Ectodermal cell (in vitro differentiated cells): ENCODE measurements around the gene GNG3.
A peak's percentile ranks its signal among the peaks of the same experiment; 100 is the strongest.
"Not testable (repeated sequence)": the region's sequence is repeated elsewhere in the genome, so short reads cannot be mapped to it uniquely, and the experiment has no call there.

Experiments used
- H3K27ac ChIP-seq: 2 replicates; pipeline ENCODE4 v1.7.0; 2013; ENCODE audit warnings: mild to moderate bottlenecking, low read depth, low read length; ENCODE audit not compliant: insufficient read depth, poor library complexity, severe bottlenecking
- H3K27me3 ChIP-seq: 2 replicates; pipeline ENCODE4 v1.7.0; 2013; ENCODE audit warnings: mild to moderate bottlenecking, low read length; ENCODE audit not compliant: insufficient read depth, control insufficient read depth, poor library complexity, severe bottlenecking
- H3K36me3 ChIP-seq: one replicate; pipeline ENCODE4 v1.7.0; 2013; ENCODE audit warnings: low read length; ENCODE audit not compliant: control insufficient read depth, insufficient read depth
- H3K4me1 ChIP-seq: one replicate; pipeline ENCODE4 v1.7.0; 2013; ENCODE audit warnings: low read length; ENCODE audit not compliant: control insufficient read depth, insufficient read depth
- H3K4me3 ChIP-seq: 2 replicates; pipeline ENCODE4 v1.7.0; 2013; ENCODE audit warnings: low read depth, low read length, control low read depth; ENCODE audit not compliant: insufficient read depth
- H3K9me3 ChIP-seq: 2 replicates; pipeline ENCODE4 v1.7.0; 2013; ENCODE audit warnings: mild to moderate bottlenecking, low read length, moderate library complexity; ENCODE audit not compliant: control insufficient read depth
- WGBS, 2 experiments: methylation state at CpG; one replicate each; pipeline ENCODE4 v1.1.7; 2013; ENCODE audit warnings: missing lambda C conversion rate in 2 of 2; 5-methylcytosine and 5-hydroxymethylcytosine counted together

GNG3 gene

DNA sequence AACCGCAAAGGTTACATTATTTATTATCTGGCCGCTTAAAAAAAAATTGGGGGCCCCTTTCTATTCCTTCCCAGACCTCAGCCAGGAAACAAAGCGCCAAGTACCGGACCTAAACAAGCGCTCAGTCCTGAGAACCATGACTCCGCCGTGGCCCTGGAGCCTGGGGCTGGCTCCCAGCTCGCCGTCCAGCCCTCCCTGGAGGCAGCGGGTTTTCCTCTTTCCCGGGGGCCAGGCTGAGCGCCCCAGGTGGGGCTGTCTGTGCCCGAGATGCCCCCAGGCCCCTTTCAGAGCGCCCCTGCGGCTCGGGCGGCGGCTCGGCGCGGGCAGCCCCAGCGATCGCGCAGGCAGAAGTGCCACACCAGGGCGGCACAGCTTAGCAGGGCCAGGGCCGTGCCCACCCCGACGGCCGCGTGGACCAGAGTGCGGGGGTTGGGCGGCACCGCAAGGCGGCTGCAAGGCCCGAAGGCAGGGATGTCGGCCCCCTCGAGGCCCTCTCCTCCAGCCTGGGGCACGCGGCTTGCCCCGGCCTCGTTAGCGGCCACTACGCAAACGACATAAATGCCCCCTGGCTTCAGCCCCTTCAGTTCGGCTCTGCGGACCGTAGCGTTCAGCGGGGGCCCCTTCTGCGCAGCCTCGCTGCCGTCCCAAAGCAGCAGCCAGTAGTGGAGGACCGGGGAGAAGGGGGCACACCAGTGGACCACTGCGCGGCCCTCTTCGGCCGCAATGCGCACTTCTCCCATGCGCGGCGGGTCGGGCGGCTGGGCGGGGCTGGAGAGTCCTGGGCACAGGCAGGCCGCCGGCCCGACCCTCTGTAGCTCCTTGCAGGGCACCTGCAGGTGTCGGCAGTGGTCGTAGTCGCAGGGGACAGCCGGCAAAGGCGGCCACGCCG, 19.7 kb upstream of the GNG3 start:
- Histone ChIP-seq H3K36me3 (peaks cover 17% of the 10 kb centered on the region), H3K27ac (no peak overlapping the region), H3K9me3 (no peaks in the 10 kb centered on the region), H3K27me3 (no peaks in the 10 kb centered on the region), H3K4me3 (no peak overlapping the region), H3K4me1 (no peaks in the 10 kb centered on the region)
- WGBS, 2 experiments = 93 to 94% methylated on average over 74 of the region's 74 CpGs

DNA sequence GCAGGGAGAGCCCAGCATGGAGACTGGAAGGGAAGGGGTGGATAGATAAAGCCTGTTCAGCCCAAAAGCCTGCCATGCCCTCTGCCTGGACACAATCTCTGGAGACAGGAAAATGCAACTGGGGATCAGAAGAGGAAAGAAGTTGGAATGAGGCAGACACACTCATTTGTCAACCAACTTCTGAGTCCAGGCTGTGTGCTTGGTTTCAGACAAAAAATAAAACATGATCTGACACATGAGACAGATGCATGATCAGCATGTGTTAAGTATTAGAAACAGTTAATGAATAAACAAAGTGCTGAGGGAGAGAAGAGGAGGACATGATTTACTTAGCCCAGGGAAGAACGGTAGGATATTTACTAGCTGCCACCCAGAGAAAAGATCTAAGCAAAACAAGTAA, 19.0 kb upstream of the GNG3 start:
- Histone ChIP-seq H3K9me3 (no peaks in the 10 kb centered on the region), H3K4me1 (no peaks in the 10 kb centered on the region), H3K27ac (no peak overlapping the region), H3K36me3 (peaks cover 20% of the 10 kb centered on the region), H3K27me3 (no peaks in the 10 kb centered on the region), H3K4me3 (no peak overlapping the region)
- WGBS, 2 experiments = 87 to 94% methylated on average over 1 of the region's 1 CpG

DNA sequence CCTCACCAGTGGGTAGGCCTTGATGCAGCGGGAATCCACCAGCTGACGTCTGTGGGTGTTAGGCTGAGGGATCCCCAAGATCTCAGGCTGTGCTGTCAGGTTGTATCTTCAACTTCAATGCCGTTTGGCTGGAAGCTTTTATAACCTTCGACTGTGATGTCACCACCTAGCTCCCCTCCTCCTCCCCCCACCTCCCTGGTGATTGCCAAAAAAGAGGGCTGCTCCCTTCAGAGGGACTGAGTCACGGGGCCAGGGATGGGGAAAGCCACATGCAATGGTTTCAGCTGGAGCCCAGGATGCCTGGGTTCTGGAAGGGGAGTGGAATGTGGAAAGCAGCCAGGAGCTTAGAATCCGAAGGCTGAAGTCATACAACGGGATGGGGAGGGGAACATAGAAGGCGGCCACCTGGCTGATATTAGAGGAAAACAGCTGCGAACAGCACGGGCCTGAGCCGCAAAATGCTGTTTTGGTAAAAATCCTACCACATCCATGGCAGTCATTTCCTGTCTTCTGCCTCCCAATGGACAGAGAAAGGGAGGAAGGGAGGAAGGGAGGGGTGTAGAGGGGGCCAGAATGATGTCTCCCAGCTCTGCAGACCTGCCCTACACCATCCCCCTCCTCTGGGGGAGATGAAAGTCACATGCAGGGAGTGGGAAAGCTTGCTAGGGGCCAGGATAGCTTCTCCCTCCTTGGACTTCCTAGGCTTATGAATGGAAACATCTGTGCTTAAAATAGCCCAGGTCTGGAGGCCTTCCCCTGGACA, 17.9 kb upstream of the GNG3 start, which contains the start of gene LRRN4CL:
Gene LRRN4CL, minus strand, starts transcription at position 110 of the 763 bp plus-strand sequence. CDS start 1,022 bp downstream, outside the sequence.
- Histone ChIP-seq H3K27me3 (no peaks in the 10 kb centered on the region), H3K27ac (no peak within 1 kb of the TSS), H3K4me3 (no peak within 1 kb of the TSS), H3K36me3 (peaks cover 20% of the 10 kb centered on the region), H3K9me3 (no peaks in the 10 kb centered on the region), H3K4me1 (no peaks in the 10 kb centered on the region)
- 87 to 90% methylated on average over 11 of the region's 11 CpGs for WGBS, 2 experiments

DNA sequence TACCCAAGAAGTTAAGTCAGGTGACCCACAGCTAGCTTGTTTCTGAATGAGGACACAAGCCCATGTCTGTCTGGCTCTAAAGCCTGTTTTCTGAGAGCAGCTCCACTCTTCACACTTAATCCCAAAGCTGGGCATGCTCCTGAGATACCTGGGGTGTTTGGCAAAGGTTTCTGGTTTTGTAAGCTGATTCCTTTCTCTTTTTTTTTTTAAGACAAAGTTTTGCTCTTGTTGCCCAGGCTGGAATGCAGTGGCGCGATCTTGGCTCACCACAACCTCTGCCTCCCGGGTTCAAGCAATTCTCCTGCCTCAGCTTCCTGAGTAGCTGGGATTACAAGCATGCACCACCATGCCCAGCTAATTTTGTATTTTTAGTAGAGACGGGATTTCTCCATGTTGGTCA, 13.9 kb upstream of the GNG3 start:
- H3K36me3 ChIP-seq = peaks cover 20% of the 10 kb centered on the region
- not testable (repeated sequence) for H3K4me1 ChIP-seq, H3K27ac ChIP-seq, H3K27me3 ChIP-seq, H3K4me3 ChIP-seq, H3K9me3 ChIP-seq
- WGBS, 2 experiments = 61 to 74% methylated on average over 4 of the region's 4 CpGs

GRCh38 chr11:62694455-62695167, 12.9 kb upstream of the GNG3 start:
- peaks cover 20% of the 10 kb centered on the region for H3K36me3 ChIP-seq

GRCh38 chr11:62702246-62702645, 5.2 kb upstream of the GNG3 start:
- H3K36me3 ChIP-seq = peaks cover 4% of the 10 kb centered on the region
- no peak overlapping the region for H3K27ac ChIP-seq
- H3K9me3 ChIP-seq = no peaks in the 10 kb centered on the region
- H3K27me3 ChIP-seq = no peaks in the 10 kb centered on the region
- H3K4me1 ChIP-seq = peaks cover 12% of the 10 kb centered on the region
- no peak overlapping the region for H3K4me3 ChIP-seq
- 92 to 96% methylated on average over 11 of the region's 11 CpGs for WGBS, 2 experiments

More at GRCh38 chr11:62694455-62695167, 12.9 kb upstream of the GNG3 start:
- Histone ChIP-seq H3K4me3 (no peak overlapping the region), H3K27me3 (no peaks in the 10 kb centered on the region), H3K27ac (no peak overlapping the region), H3K9me3 (no peaks in the 10 kb centered on the region), H3K4me1 (no peaks in the 10 kb centered on the region)
- WGBS, 2 experiments = 74 to 81% methylated on average over 14 of the region's 14 CpGs

DNA sequence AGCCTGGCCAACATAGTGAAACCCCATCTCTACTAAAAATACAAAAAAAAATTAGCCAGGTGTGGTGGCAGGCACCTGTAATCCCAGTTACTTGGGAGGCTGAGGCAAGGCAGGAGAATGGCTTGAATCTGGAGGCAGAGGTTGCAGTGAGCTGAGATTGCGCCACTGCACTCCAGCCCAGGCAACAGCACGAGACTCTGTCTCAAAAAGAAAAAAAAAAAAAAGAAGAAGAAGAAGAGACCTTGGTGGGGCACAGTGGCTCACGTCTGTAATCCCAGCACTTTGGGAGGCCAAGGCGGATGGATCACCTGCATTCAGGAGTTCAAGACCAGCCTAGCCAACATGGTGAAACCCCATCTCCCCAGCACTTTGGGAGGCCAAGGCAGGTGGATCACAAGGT, 3.6 kb upstream of the GNG3 start:
- H3K9me3 ChIP-seq, H3K27me3 ChIP-seq, H3K4me3 ChIP-seq, H3K27ac ChIP-seq, H3K36me3 ChIP-seq: not testable (repeated sequence)
- peaks cover 24% of the 10 kb centered on the region for H3K4me1 ChIP-seq
- WGBS, 2 experiments = 93 to 94% methylated on average over 4 of the region's 4 CpGs

GRCh38 chr11:62705413-62705812, 2.1 kb upstream of the GNG3 start:
- Histone ChIP-seq H3K27me3 (no peaks in the 10 kb centered on the region), H3K27ac (peak overlapping the region; percentile 93), H3K36me3 (peaks cover 5% of the 10 kb centered on the region), H3K9me3 (no peaks in the 10 kb centered on the region), H3K4me3 (peak overlapping the region; percentile 80), H3K4me1 (peaks cover 31% of the 10 kb centered on the region)
- WGBS, 2 experiments = 77% methylated on average over 7 of the region's 7 CpGs

DNA sequence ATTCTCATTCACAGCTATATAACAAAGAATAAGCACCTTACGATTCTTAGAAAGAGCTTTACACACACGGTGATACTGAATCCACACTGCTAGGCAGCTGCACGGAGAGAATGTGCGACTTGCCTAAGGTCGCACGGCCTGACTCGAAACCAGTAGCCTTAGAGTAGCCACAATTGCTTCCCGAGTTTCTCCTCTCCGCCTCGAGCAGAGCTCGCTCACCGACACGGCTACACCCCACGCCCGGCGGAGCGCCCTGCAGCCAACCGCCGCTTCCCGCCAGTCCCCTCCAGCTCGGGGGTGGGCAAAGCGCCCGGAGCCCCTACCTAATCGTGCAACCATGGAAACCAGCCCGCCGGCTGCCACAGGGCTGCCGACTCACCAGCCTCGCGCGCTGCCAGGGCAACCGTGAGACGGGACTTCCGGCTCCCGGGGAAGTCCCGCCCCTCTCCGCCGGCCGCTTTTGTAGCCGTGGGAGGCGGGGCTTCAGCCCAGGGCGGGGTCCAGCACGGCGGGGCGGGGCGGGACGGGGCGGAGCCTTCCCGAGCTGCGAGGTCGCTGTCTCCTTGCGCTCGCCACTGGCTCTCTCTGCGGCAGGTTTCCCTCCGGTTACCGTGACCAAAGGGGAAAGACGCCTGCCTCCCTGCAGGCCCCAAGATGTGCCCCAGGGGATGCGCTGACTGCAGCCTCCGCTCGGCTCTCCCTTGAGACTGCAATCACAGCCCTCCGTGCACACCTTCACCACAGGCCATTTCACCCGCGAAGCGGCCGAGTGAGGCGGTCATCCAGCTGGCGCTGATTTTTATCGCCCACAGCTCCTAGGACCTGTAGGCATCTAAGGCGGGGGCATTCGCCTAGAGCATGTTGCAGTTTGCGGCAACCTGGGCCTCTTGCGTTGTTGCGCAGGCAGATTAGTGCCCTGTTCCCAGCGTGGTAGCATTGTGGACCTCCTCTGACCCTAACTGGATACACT, 1.3 kb upstream of the GNG3 start:
- Histone ChIP-seq H3K9me3 (no peaks in the 10 kb centered on the region), H3K27me3 (no peaks in the 10 kb centered on the region), H3K4me3 (peak overlapping the region; percentile 80), H3K4me1 (peaks cover 31% of the 10 kb centered on the region), H3K36me3 (peaks cover 12% of the 10 kb centered on the region), H3K27ac (peak overlapping the region; percentile 93)
- WGBS, 2 experiments = 1% methylated on average over 73 of the region's 73 CpGs
